ENCODE measurements around the gene BAZ2B. TPM values are rescaled to one million over a fixed set of nuclear protein-coding genes. Genes with fewer than 3 reads are reported as not detected.

The BAZ2B gene
- polyA plus RNA-seq, 4 donors, result 56.8 to 87.7 (median 84.1) TPM

GRCh38 chr2:159615367-159616285, 722 bp downstream of the BAZ2B start:
- DNase-seq (ENCODE audit: low read depth in 4 of 4, low spot score in 2 of 4), result peak in 2 of 4 donors; percentile 93 to 94

GRCh38 chr2:159614534-159615366, 1.6 kb downstream of the BAZ2B start:
- DNase-seq (ENCODE audit: low read depth in 4 of 4, low spot score in 2 of 4), result peak in 2 of 4 donors; percentile 70 to 96

GRCh38 chr2:159613651-159614285, 2.6 kb downstream of the BAZ2B start:
- peak in 2 of 4 donors; percentile 51 to 72 for DNase-seq (ENCODE audit: low read depth in 4 of 4, low spot score in 2 of 4)

GRCh38 chr2:159613091-159613490, 3.3 kb downstream of the BAZ2B start:
- DNase-seq (ENCODE audit: low read depth in 4 of 4, low spot score in 2 of 4), result no peak

GRCh38 chr2:159612255-159612901, 4.0 kb downstream of the BAZ2B start:
- DNase-seq (ENCODE audit: low read depth in 4 of 4, low spot score in 2 of 4), result peak in 3 of 4 donors; percentile 56 to 74 (median 66)

- no peak for DNase-seq (ENCODE audit: low read depth in 4 of 4, low spot score in 2 of 4)
Observed at GRCh38 chr2:159609811-159610549, 6.4 kb downstream of the BAZ2B start.

- DNase-seq (ENCODE audit: low read depth in 4 of 4, low spot score in 2 of 4), result no peak
Observed at GRCh38 chr2:159608723-159609308, 7.5 kb downstream of the BAZ2B start.

GRCh38 chr2:159608108-159608507, 8.2 kb downstream of the BAZ2B start:
- DNase-seq (ENCODE audit: low read depth in 4 of 4, low spot score in 2 of 4), result no peak

- DNase-seq (ENCODE audit: low read depth in 4 of 4, low spot score in 2 of 4), result no peak
Observed at GRCh38 chr2:159606287-159606686, 10.1 kb downstream of the BAZ2B start.

GRCh38 chr2:159605441-159606178, 10.7 kb downstream of the BAZ2B start:
- DNase-seq (ENCODE audit: low read depth in 4 of 4, low spot score in 2 of 4), result no peak

GRCh38 chr2:159604159-159604558, 12.2 kb downstream of the BAZ2B start:
- no peak for DNase-seq (ENCODE audit: low read depth in 4 of 4, low spot score in 2 of 4)

GRCh38 chr2:159600752-159601151, 15.6 kb downstream of the BAZ2B start:
- DNase-seq (ENCODE audit: low read depth in 4 of 4, low spot score in 2 of 4), result no peak

- DNase-seq (ENCODE audit: low read depth in 4 of 4, low spot score in 2 of 4), result no peak
Observed at GRCh38 chr2:159595410-159596046, 20.8 kb downstream of the BAZ2B start.

- DNase-seq (ENCODE audit: low read depth in 4 of 4, low spot score in 2 of 4), result no peak
Observed at GRCh38 chr2:159592441-159592840, 23.9 kb downstream of the BAZ2B start.

- no peak for DNase-seq (ENCODE audit: low read depth in 4 of 4, low spot score in 2 of 4)
Observed at GRCh38 chr2:159591221-159591620, 25.1 kb downstream of the BAZ2B start.

- no peak for DNase-seq (ENCODE audit: low read depth in 4 of 4, low spot score in 2 of 4)
Observed at GRCh38 chr2:159589286-159589685, 27.1 kb downstream of the BAZ2B start.

- DNase-seq (ENCODE audit: low read depth in 4 of 4, low spot score in 2 of 4), result no peak
Observed at GRCh38 chr2:159586034-159586433, 30.3 kb downstream of the BAZ2B start.

GRCh38 chr2:159585622-159586021, 30.7 kb downstream of the BAZ2B start:
- no peak for DNase-seq (ENCODE audit: low read depth in 4 of 4, low spot score in 2 of 4)
